ENCODE data around the gene PCDHA10.
"Not testable (repeated sequence)": the region's sequence is repeated elsewhere in the genome, so short reads cannot be mapped to it uniquely, and the experiment has no call there.

PCDHA10 gene

DNA sequence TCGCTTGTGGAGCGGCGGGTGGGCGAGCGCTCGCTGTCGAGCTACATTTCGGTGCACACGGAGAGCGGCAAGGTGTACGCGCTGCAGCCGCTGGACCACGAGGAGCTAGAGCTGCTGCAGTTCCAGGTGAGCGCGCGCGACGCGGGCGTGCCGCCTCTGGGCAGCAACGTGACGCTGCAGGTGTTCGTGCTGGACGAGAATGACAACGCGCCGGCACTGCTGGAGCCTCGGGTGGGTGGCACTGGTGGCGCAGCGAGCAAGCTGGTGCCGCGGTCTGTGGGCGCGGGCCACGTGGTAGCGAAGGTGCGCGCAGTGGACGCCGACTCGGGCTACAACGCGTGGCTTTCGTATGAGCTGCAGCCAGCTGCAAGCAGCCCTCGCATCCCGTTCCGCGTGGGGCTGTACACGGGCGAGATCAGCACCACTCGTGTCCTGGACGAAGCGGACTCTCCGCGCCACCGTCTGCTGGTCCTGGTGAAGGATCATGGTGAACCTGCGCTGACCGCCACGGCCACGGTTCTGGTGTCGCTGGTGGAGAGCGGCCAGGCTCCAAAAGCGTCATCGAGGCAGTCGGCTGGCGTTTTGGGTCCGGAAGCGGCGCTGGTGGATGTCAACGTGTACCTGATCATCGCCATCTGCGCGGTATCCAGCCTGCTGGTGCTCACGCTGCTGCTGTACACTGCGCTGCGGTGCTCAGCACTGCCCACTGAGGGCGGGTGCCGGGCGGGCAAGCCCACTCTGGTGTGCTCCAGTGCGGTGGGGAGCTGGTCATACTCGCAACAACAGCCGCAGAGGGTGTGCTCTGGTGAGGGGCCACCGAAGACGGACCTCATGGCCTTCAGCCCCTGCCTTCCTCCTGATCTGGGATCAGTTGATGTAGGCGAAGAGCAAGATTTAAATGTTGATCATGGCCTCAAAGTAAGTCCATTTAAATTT, 12.6 kb upstream of the PCDHA10 start:
- DNase-seq, result no peak

DNA sequence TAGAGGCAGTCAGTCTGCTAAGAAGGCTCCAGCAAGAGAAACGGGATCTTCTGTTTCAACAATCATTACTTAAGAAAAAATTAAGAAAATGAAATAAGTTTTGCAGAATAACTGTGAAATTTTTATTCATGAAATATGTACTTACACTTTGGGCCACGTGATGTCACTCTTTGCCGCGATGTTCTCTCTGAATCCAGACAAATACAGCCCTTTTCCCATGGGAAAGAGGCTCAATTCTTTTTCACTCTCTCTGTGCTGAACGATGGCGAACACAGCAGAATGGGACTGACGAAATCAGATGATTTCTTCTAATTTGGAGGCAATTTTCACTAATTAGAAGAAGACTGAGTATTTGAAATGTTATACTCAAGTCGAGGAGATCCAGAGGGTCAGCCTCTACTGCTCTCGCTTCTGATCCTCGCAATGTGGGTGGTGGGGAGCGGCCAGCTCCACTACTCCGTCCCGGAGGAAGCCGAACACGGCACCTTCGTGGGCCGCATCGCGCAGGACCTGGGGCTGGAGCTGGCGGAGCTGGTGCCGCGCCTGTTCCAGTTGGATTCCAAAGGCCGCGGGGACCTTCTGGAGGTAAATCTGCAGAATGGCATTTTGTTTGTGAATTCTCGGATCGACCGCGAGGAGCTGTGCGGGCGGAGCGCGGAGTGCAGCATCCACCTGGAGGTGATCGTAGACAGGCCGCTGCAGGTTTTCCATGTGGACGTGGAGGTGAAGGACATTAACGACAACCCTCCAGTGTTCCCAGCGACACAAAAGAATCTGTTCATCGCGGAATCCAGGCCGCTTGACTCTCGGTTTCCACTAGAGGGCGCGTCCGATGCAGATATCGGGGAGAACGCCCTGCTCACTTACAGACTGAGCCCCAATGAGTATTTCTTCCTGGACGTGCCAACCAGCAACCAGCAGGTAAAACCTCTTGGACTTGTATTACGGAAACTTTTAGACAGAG, 7.3 kb upstream of the PCDHA10 start, which contains the start of gene PCDHA9:
PCDHA9 (plus strand) TSS at position 244 of the 964 bp plus-strand sequence; CDS start at position 358, 114 bp downstream.
- not testable (repeated sequence) for DNase-seq

DNA sequence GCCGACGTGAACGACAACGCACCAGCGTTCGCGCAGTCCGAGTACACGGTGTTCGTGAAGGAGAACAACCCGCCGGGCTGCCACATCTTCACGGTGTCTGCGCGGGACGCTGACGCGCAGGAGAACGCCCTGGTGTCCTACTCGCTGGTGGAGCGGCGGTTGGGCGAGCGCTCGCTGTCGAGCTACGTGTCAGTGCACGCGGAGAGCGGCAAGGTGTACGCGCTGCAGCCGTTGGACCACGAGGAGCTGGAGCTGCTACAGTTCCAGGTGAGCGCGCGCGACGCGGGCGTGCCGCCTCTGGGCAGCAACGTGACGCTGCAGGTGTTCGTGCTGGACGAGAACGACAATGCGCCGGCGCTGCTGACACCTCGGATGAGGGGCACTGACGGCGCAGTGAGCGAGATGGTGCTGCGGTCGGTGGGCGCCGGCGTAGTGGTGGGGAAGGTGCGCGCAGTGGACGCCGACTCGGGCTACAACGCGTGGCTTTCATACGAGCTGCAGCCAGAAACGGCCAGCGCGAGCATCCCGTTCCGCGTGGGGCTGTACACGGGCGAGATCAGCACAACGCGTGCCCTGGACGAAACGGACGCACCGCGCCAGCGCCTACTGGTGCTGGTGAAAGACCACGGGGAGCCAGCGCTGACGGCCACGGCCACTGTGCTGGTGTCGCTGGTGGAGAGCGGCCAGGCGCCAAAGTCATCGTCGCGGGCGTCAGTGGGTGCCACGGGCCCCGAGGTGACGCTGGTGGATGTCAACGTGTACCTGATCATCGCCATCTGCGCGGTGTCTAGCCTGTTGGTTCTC, 5.7 kb upstream of the PCDHA10 start:
- not testable (repeated sequence) for DNase-seq

DNA sequence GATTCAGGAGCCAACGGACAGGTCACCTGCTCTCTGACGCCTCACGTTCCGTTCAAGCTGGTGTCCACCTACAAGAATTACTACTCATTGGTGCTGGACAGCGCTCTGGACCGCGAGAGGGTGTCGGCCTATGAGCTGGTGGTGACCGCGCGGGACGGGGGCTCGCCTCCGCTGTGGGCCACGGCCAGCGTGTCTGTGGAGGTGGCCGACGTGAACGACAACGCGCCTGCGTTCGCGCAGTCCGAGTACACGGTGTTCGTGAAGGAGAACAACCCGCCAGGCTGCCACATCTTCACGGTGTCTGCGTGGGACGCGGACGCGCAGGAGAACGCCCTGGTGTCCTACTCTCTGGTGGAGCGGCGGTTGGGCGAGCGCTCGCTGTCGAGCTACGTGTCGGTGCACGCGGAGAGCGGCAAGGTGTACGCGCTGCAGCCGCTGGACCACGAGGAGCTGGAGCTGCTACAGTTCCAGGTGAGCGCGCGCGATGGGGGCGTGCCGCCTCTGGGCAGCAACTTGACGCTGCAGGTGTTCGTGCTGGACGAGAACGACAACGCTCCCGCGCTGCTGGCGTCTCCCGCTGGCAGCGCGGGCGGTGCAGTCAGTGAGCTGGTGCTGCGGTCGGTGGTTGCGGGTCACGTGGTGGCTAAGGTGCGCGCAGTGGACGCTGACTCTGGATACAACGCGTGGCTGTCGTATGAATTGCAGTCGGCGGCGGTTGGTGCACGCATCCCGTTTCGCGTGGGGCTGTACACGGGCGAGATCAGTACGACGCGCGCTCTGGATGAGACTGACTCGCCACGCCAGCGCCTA, 1.7 kb downstream of the PCDHA10 start:
- no peak for DNase-seq

DNA sequence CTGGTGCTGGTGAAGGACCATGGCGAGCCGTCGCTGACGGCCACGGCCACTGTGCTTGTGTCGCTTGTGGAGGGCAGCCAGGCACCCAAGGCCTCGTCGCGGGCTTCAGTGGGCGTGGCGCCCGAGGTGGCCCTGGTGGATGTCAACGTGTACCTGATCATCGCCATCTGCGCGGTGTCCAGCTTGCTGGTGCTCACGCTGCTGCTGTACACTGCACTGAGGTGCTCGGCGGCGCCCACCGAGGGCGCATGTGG, 2.2 kb downstream of the PCDHA10 start:
- DNase-seq, result no peak

DNA sequence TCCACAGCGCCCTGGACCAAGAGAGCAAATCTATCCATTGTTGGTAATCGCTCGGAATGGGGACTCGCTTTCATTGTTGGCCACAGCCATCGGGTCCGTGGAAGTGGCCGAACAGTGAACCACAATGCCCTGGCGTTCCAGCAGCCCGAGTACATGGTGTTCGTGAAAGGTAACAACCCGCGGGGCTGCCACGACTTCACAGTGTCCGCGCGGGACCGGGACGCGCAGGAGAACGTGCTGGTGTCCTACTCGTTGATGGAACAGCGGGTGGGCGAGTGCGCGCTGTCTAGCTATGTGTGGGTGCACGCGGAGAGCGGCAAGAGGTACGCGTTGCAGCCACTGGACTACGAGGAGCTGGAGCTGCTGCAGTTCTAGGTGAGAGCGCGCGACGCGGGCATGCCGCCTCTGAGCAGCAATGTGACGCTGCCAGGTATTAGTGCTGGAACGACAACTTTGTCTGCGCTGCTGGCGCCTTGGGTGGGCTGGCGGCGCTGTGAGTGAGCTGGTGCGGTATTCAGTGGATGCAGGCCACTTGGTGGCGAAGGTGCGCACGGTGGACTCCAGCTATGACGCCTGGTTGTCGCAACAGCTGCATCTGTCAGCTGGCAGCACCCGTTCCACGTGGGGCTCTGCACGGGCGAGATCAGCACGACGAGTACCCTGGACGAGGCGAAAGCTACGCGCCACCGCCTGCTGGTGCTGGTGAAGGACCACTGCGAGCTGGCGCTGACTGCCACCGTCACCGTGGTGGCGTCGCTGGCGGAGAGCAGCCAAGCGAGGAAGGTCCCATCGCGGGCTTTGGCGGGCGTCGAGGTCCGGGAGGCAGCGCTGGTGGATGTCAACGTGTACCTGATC, 7.0 kb downstream of the PCDHA10 start:
- DNase-seq, result no peak

DNA sequence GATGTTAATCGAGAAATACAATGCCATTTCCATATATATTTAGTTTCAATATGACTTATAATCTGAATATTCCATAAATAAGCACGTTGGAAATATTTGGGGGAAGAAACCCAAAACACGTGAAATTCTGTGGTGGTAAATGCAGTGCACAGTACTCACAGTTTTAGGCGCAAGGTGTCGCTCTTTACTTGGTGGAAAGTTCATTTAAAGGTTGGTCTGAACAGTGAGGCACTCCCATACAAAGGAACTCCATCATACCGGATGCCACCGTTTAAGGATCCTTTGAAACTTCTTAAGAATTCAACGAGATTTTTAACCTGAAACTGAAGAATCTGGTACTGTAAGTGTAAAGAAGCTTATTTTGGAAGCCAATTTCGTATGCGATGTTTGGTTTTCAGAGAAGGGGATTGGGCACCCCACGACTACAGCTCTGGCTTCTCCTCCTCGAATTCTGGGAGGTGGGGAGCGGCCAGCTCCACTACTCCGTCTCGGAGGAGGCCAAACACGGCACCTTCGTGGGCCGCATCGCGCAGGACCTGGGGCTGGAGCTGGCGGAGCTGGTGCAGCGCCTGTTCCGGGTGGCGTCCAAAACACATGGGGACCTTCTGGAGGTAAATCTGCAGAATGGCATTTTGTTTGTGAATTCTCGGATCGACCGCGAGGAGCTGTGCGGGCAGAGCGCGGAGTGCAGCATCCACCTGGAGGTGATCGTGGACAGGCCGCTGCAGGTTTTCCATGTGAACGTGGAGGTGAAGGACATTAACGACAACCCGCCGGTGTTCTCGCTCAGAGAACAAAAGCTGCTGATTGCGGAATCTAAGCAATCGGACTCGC, 13.2 kb downstream of the PCDHA10 start, which contains the start of gene PCDHA11:
PCDHA11 (plus strand) TSS at position 237 of the 834 bp plus-strand sequence; CDS start at position 384, 147 bp downstream.
- DNase-seq, result no peak

DNA sequence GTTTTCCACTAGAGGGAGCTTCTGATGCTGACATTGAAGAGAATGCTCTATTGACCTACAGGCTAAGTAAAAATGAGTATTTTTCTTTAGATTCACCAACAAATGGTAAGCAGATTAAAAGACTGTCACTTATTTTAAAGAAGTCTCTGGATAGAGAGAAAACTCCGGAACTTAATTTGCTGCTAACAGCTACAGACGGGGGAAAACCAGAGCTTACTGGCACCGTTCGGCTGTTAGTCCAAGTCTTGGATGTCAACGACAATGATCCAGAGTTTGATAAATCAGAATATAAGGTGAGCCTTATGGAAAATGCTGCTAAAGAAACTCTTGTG, 13.8 kb downstream of the PCDHA10 start:
- DNase-seq, result no peak

DNA sequence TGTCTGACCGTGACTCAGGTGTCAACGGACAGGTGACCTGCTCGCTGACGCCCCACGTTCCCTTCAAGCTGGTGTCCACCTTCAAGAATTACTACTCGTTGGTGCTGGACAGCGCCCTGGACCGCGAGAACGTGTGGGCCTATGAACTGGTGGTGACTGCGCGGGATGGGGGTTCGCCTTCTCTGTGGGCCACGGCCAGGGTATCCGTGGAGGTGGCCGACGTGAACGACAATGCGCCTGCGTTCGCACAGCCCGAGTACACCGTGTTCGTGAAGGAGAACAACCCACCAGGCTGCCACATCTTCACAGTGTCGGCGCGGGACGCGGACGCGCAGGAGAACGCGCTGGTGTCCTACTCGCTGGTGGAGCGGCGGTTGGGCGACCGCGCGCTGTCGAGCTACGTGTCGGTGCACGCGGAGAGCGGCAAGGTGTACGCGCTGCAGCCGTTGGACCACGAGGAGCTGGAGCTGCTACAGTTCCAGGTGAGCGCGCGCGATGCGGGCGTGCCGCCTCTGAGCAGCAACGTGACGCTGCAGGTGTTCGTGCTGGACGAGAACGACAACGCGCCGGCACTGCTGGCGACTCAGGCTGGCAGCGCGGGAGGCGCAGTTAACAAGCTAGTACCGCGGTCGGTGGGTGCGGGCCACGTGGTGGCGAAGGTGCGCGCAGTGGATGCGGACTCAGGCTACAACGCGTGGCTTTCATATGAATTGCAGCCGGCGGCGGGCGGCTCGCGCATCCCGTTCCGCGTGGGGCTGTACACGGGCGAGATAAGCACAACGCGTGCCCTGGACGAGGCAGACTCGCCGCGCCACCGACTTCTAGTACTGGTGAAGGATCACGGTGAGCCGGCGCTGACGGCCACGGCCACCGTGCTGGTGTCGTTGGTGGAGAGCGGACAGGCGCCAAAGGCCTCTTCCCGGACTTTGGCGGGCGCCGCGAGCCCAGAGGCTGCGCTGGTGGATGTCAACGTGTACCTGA, 14.8 kb downstream of the PCDHA10 start:
- DNase-seq, result no peak

DNA sequence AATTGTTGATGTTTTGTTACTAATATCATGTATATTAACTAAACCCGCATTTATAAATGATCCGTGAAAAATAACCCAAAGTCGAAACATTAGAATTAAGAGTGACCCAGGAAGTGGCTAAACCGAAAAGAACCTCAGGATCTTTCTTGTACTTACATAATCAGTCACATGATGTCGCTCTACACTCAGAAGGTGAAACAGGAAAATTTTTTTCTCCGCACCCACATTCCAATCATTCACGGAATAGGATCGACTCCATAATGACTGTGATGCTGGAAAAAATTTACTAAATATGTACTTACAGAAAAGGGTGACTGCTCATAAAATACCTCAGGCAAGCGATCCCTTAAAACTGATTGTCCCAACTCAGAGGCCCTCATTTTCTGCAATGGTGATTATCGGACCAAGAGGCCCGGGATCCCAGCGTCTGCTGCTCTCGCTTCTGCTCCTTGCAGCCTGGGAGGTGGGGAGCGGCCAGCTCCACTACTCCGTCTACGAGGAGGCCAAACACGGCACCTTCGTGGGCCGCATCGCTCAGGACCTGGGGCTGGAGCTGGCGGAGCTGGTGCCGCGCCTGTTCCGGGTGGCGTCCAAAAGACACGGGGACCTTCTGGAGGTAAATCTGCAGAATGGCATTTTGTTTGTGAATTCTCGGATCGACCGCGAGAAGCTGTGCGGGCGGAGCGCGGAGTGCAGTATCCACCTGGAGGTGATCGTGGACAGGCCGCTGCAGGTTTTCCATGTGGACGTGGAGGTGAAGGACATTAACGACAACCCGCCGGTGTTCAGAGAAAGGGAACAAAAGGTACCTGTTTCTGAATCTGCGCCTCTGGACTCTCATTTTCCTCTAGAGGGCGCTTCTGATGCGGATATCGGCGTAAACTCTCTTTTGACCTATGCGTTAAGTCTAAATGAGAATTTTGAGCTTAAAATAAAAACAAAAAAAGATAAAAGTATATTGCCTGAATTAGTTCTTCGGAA, 19.7 kb downstream of the PCDHA10 start, which contains the start of gene PCDHA12:
PCDHA12 (plus strand) TSS at position 224 of the 981 bp plus-strand sequence; CDS start at position 389, 165 bp downstream.
- DNase-seq, result no peak

DNA sequence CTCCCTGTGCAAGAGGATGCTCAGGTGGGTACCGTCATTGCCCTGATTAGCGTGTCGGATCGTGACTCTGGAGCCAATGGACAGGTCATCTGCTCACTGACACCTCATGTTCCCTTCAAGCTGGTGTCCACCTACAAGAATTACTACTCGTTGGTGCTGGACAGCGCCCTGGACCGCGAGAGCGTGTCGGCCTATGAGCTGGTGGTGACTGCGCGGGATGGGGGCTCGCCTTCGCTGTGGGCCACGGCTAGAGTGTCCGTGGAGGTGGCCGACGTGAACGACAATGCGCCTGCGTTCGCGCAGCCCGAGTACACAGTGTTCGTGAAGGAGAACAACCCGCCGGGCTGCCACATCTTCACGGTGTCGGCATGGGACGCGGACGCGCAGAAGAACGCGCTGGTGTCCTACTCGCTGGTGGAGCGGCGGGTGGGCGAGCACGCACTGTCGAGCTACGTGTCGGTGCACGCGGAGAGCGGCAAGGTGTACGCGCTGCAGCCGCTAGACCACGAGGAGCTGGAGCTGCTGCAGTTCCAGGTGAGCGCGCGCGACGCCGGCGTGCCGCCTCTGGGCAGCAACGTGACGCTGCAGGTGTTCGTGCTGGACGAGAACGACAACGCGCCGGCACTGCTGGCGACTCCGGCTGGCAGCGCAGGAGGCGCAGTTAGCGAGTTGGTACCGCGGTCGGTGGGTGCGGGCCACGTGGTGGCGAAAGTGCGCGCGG, 21.0 kb downstream of the PCDHA10 start:
- DNase-seq, result not testable (repeated sequence)

DNA sequence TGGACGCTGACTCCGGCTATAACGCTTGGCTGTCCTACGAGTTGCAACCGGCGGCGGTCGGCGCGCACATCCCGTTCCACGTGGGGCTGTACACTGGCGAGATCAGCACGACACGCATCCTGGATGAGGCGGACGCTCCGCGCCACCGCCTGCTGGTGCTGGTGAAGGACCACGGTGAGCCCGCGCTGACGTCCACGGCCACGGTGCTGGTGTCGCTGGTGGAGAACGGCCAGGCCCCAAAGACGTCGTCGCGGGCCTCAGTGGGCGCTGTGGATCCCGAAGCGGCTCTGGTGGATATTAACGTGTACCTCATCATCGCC, 21.5 kb downstream of the PCDHA10 start:
- DNase-seq, result no peak

DNA sequence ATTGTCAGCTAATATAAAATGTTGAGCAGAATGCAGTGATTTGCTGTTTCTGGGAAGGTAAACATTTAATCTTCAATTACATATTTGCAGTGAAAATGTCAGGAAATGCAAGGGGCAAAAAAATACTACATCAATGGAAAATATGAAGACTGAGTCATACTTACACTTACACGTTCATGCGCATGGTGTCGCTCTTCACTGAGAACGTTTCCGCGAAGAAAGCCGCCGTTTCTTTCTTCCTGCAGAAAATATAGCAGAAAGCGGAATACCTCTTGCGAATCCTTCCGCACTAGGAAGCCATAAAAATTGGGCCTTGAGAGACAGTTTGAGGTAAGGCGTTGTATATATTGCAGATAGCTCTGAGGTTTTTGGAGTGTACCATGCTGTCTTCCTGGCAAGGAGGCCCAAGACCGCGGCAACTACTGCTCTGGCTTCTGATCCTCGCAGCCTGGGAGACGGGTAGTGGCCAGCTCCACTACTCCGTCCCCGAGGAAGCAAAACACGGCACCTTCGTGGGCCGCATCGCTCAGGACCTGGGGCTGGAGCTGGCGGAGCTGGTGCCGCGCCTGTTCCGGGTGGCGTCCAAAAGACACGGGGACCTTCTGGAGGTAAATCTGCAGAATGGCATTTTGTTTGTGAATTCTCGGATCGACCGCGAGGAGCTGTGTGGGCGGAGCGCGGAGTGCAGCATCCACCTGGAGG, 26.3 kb downstream of the PCDHA10 start, which contains the start of gene PCDHA13:
PCDHA13 (plus strand) TSS at position 236 of the 702 bp plus-strand sequence; CDS start at position 381, 145 bp downstream.
- no peak for DNase-seq

DNA sequence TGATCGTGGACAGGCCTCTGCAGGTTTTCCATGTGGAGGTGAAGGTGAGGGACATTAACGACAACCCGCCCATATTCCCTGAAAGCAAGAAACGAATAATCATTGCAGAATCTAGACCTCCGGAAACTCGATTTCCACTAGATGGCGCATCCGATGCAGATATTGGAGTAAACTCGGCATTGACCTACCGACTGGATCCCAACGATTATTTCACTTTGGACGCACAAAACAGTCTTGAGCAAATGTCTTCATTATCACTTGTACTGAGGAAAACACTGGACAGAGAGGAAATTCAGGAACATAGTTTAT, 26.8 kb downstream of the PCDHA10 start:
- no peak for DNase-seq

DNA sequence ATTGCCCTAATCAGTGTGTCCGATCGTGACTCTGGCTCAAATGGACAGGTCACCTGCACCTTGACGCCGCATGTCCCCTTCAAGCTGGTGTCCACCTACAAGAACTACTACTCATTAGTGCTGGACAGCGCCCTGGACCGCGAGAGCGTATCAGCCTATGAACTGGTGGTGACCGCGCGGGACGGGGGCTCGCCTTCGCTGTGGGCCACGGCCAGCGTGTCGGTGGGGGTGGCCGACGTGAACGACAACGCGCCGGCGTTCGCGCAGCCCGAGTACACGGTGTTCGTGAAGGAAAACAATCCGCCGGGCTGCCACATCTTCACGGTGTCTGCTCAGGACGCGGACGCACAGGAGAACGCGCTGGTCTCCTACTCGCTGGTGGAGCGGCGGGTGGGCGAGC, 27.7 kb downstream of the PCDHA10 start:
- no peak for DNase-seq
